ENCODE results near the gene DGKZ. TPM values are rescaled to one million over a fixed set of nuclear protein-coding genes. Genes with fewer than 3 reads are reported as not detected.

DGKZ gene
- total and polyA plus RNA-seq, 2 of the 13 experiments (the other 11 are each of a cell fraction or from before 2014, with no cell fraction given): 15.8 to 20.7 TPM

DNA sequence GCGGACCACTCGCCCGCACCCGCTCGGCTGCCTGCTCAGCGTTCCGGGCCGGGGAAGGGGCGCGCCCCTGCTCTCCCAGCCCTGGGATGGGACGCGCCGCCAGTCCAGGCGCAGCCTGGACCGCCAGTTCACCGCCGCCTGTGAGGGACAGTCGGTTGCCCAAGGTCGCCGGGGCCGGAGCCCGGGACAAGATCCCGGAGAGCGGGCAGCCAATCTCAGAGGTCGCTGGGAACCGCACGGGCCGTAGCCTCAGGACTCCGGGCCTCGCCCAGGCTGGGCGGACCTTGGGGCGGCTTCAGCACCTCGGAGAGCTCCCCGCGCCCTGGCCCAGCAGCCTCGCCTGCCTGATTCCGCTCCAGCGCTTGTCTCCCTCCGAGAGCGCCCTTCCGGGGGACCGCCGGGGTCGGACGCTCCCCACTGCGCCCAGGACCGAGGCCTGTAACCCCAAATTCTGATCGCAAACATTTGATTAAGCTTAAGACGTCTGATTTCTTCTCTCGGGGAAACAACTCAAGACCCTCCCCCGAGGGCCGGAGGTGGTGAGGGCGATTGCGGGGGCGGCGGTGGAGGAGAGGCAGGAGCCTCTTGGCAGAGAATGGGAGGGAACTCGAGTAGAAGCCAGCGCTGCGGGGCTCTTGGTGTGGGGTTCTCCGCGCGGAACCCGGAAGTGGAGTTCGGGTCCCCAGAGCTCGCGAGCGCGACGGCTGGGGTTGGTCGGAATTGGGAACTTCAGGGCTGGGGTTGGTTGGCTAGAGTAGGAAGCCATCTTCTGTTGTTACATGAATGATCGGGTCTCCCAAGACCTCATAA, 45.4 kb downstream of the DGKZ start (continued):
- TF ChIP-seq TFDP1 (CRISPR knock-in tag; IDR thresholded peaks at IDR 0.05; ENCODE audit: borderline replicate concordance): peak; percentile 63; the same call in 1 of the 2 replicates
- TF ChIP-seq HOXD1 (CRISPR knock-in tag; IDR thresholded peaks at IDR 0.05): peak; percentile 96
- peak; percentile 97 for TF ChIP-seq ZNF616 (CRISPR knock-in tag; IDR thresholded peaks at IDR 0.05; ENCODE audit: low read depth)
- TF ChIP-seq CSRNP1 (CRISPR knock-in tag; IDR thresholded peaks at IDR 0.05): peak; percentile 91; the same call in 1 of the 2 replicates
- peak; percentile 59; the same call in 1 of the 2 replicates for TF ChIP-seq ZNF281 (CRISPR knock-in tag; IDR thresholded peaks at IDR 0.05; ENCODE audit: borderline replicate concordance)
- TF ChIP-seq, protein P1, sequence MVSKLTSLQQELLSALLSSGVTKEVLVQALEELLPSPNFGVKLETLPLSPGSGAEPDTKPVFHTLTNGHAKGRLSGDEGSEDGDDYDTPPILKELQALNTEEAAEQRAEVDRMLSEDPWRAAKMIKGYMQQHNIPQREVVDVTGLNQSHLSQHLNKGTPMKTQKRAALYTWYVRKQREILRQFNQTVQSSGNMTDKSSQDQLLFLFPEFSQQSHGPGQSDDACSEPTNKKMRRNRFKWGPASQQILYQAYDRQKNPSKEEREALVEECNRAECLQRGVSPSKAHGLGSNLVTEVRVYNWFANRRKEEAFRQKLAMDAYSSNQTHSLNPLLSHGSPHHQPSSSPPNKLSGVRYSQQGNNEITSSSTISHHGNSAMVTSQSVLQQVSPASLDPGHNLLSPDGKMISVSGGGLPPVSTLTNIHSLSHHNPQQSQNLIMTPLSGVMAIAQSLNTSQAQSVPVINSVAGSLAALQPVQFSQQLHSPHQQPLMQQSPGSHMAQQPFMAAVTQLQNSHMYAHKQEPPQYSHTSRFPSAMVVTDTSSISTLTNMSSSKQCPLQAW (CRISPR knock-in tag; IDR thresholded peaks at IDR 0.05): peak; percentile 50; the same call in 1 of the 2 replicates
- TF ChIP-seq ZBTB46 (CRISPR knock-in tag; IDR thresholded peaks at IDR 0.05; ENCODE audit: borderline replicate concordance): no peak
- TF ChIP-seq ZSCAN29 (CRISPR knock-in tag; conservative IDR thresholded peaks at IDR 0.05): 0 out of 2 replicates have a peak, but pooled peaks have one; percentile 27
- TF ChIP-seq IRX3 (CRISPR knock-in tag; IDR thresholded peaks at IDR 0.05; ENCODE audit: borderline replicate concordance, low read depth): peak; percentile 88; the same call in 1 of the 2 replicates
- TF ChIP-seq, protein P2, sequence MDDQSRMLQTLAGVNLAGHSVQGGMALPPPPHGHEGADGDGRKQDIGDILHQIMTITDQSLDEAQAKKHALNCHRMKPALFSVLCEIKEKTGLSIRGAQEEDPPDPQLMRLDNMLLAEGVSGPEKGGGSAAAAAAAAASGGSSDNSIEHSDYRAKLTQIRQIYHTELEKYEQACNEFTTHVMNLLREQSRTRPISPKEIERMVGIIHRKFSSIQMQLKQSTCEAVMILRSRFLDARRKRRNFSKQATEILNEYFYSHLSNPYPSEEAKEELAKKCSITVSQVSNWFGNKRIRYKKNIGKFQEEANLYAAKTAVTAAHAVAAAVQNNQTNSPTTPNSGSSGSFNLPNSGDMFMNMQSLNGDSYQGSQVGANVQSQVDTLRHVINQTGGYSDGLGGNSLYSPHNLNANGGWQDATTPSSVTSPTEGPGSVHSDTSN (CRISPR knock-in tag; IDR thresholded peaks at IDR 0.05; ENCODE audit: borderline replicate concordance): peak; percentile 94
- TF ChIP-seq SOX5 (CRISPR knock-in tag; IDR thresholded peaks at IDR 0.05; ENCODE audit: borderline replicate concordance): peak; percentile 72; the same call in 1 of the 2 replicates
- peak; percentile 89 for TF ChIP-seq CHCHD3 (CRISPR knock-in tag; IDR thresholded peaks at IDR 0.05)
- TF ChIP-seq XRCC5 (optimal IDR thresholded peaks at IDR 0.05; ENCODE audit: low read length): peak; percentile 91
- peak; percentile 99 for TF ChIP-seq ZNF605 (CRISPR knock-in tag; IDR thresholded peaks at IDR 0.05)
- no peak for TF ChIP-seq ZEB1 (IDR thresholded peaks at IDR 0.05; ENCODE audit: insufficient replicate concordance, low read depth)
- TF ChIP-seq CCDC6 (CRISPR knock-in tag; IDR thresholded peaks at IDR 0.05): peak; percentile 98
- peak; percentile 96; the same call in 1 of the 2 replicates for TF ChIP-seq SAFB2 (CRISPR knock-in tag; IDR thresholded peaks at IDR 0.05; ENCODE audit: borderline replicate concordance, low read depth)

Data from HepG2 (cell line).